Gastroesophageal sphincter (tissue), 3 donors: ENCODE results near the gene FGF4.

Source experiments
- POLR2A ChIP-seq, 2 donors: fragments of 450-650 bp; IDR thresholded peaks; one replicate each; pipeline ENCODE4 v1.6.1; 2017; ENCODE audit warnings: antibody characterized with exemption in 2 of 2, mild to moderate bottlenecking in 2 of 2, moderate library complexity in 1 of 2
- TF ChIP-seq, protein P1 (sequence below), 4 experiments: fragments of 200-600 bp in 2 of 4; fragments of 450-650 bp in 2 of 4; sonication (generic) in 1 of 4; IDR thresholded peaks; one replicate each; pipeline ENCODE4 v1.5.1; 2017 to 2019; ENCODE audit warnings: antibody characterized with exemption in 4 of 4, mild to moderate bottlenecking in 2 of 4, moderate library complexity in 2 of 4

DNA sequence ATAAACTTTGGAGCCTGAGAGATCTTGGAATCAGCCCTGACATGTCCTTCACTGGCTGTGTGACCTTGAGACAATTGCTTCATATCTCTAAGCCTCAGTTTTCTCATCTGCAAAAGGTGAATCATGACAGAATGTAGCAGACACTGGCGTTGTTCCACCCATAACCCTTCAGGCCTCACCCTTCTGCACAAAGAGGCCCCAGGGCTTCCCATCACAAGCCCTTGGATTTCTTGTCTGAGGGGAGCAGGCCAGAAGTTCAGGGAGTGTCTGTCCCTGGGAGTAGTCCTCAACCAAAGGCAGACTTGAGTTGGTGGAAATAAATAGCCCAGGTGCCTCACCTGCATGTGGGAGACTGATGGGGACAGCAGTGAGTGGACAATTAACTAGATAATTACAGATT lies 27.4 kb upstream of the FGF4 start:
- no peak for TF ChIP-seq POLR2A (IDR thresholded peaks at IDR 0.05)
- TF ChIP-seq, protein P1, sequence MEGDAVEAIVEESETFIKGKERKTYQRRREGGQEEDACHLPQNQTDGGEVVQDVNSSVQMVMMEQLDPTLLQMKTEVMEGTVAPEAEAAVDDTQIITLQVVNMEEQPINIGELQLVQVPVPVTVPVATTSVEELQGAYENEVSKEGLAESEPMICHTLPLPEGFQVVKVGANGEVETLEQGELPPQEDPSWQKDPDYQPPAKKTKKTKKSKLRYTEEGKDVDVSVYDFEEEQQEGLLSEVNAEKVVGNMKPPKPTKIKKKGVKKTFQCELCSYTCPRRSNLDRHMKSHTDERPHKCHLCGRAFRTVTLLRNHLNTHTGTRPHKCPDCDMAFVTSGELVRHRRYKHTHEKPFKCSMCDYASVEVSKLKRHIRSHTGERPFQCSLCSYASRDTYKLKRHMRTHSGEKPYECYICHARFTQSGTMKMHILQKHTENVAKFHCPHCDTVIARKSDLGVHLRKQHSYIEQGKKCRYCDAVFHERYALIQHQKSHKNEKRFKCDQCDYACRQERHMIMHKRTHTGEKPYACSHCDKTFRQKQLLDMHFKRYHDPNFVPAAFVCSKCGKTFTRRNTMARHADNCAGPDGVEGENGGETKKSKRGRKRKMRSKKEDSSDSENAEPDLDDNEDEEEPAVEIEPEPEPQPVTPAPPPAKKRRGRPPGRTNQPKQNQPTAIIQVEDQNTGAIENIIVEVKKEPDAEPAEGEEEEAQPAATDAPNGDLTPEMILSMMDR (IDR thresholded peaks at IDR 0.05): no peak
